H54 (cell line): ENCODE measurements around the gene ACTRT2.

ENCODE experiments used
- DNase-seq: peaks from one replicate; pipeline ENCODE4 v3.0.0; 2011; ENCODE audit warnings: low spot score, mixed read lengths; ENCODE audit not compliant: insufficient read length
- FAIRE-seq: peaks from 3 replicates; lab custom pipeline; 2011; peaks lifted over from hg19 to GRCh38; lab: Jason Lieb, UNC
- POLR2A ChIP-seq: IDR thresholded peaks from 2 replicates; pipeline ENCODE4 v1.6.1; 2011; ENCODE audit warnings: low read depth, mild to moderate bottlenecking, low read length

Gene ACTRT2

GRCh38 chr1:3033040-3033789 lies 11.9 kb downstream of the ACTRT2 start:
- no peak for TF ChIP-seq POLR2A
- DNase-seq (no peak), FAIRE-seq (no peak)

GRCh38 chr1:3033790-3034090 lies 12.5 kb downstream of the ACTRT2 start:
- DNase-seq, result no peak
- no peak for TF ChIP-seq POLR2A
- no peak for FAIRE-seq

- FAIRE-seq (no peak), DNase-seq (no peak)
- no peak for TF ChIP-seq POLR2A
Observed at GRCh38 chr1:3034162-3034561, 12.9 kb downstream of the ACTRT2 start.

GRCh38 chr1:3034728-3035562 lies 13.7 kb downstream of the ACTRT2 start:
- DNase-seq, result no peak
- FAIRE-seq, result no peak
- no peak for TF ChIP-seq POLR2A

- no peak for TF ChIP-seq POLR2A
- DNase-seq, result no peak
- FAIRE-seq, result no peak
Observed at GRCh38 chr1:3035563-3036446, 14.5 kb downstream of the ACTRT2 start.

- no peak for TF ChIP-seq POLR2A
- FAIRE-seq, result no peak
- DNase-seq, result no peak
Observed at GRCh38 chr1:3036447-3037280, 15.4 kb downstream of the ACTRT2 start.

GRCh38 chr1:3037281-3038040 lies 16.2 kb downstream of the ACTRT2 start:
- FAIRE-seq (no peak), DNase-seq (no peak)
- no peak for TF ChIP-seq POLR2A

- TF ChIP-seq POLR2A, result no peak
- DNase-seq (no peak), FAIRE-seq (no peak)
Observed at GRCh38 chr1:3038113-3038551, 16.9 kb downstream of the ACTRT2 start.

- FAIRE-seq (no peak), DNase-seq (no peak)
Observed at GRCh38 chr1:3038571-3039181, 17.4 kb downstream of the ACTRT2 start.

GRCh38 chr1:3040004-3040403 lies 18.7 kb downstream of the ACTRT2 start:
- TF ChIP-seq POLR2A, result no peak
- no peak for FAIRE-seq

More at GRCh38 chr1:3038571-3039181, 17.4 kb downstream of the ACTRT2 start:
- TF ChIP-seq POLR2A, result no peak

GRCh38 chr1:3042481-3042880 lies 21.2 kb downstream of the ACTRT2 start:
- FAIRE-seq (no peak), DNase-seq (no peak)

More at GRCh38 chr1:3040004-3040403, 18.7 kb downstream of the ACTRT2 start:
- DNase-seq, result no peak

GRCh38 chr1:3049164-3049563 lies 27.9 kb downstream of the ACTRT2 start:
- FAIRE-seq, result no peak
- DNase-seq, result no peak
- TF ChIP-seq POLR2A, result no peak

More at GRCh38 chr1:3042481-3042880, 21.2 kb downstream of the ACTRT2 start:
- TF ChIP-seq POLR2A, result no peak
